ENCODE measurements around the gene CXADR. TPM values are rescaled to one million over a fixed set of nuclear protein-coding genes. Genes with fewer than 3 reads are reported as not detected.

CXADR gene
- total and polyA plus RNA-seq, 9 of the 15 experiments (the other 6 are each of a cell fraction or from before 2014, with no cell fraction given) = 0.01 to 0.41 (median 0.14) TPM

DNA sequence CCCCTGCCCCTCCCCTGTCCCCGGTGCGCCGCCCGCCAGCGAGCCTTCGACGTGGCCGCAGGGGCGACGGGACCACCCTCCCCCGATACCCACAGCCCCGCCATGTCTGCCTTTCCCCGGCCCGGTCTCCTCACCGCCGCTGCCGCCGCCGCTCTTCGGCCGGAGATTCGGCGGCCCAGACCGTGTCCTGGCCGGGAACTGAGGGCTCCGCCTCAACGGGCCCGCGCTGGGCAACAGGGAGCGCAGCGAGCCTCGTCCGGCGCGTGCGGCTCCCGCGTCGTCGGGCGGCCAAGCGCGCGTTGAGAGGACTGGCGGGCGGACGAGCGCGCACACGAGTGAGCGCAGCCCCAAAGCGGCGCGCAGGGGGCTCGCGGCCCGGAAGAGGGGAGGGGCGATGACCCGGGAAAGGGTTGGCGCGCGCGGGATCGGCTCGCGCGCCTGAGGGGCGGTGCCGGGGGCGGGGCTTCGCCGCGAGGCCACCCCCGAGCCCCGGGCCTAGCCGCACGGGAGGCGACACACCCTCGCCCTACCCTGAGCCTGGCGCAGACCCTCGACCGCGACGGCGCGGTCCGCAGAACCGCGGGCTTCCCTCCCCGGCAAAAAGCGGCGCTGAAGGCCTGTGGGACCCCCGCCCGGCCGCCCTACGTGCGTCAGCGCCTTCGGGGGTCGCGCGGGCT, 99.9 kb downstream of the CXADR start, which contains the start of gene BTG3 (continued):
- TF ChIP-seq, protein P1, sequence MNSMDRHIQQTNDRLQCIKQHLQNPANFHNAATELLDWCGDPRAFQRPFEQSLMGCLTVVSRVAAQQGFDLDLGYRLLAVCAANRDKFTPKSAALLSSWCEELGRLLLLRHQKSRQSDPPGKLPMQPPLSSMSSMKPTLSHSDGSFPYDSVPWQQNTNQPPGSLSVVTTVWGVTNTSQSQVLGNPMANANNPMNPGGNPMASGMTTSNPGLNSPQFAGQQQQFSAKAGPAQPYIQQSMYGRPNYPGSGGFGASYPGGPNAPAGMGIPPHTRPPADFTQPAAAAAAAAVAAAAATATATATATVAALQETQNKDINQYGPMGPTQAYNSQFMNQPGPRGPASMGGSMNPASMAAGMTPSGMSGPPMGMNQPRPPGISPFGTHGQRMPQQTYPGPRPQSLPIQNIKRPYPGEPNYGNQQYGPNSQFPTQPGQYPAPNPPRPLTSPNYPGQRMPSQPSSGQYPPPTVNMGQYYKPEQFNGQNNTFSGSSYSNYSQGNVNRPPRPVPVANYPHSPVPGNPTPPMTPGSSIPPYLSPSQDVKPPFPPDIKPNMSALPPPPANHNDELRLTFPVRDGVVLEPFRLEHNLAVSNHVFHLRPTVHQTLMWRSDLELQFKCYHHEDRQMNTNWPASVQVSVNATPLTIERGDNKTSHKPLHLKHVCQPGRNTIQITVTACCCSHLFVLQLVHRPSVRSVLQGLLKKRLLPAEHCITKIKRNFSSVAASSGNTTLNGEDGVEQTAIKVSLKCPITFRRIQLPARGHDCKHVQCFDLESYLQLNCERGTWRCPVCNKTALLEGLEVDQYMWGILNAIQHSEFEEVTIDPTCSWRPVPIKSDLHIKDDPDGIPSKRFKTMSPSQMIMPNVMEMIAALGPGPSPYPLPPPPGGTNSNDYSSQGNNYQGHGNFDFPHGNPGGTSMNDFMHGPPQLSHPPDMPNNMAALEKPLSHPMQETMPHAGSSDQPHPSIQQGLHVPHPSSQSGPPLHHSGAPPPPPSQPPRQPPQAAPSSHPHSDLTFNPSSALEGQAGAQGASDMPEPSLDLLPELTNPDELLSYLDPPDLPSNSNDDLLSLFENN (IDR thresholded peaks at IDR 0.05; ENCODE audit: low read depth in 2 of 2, low read length in 2 of 2) = no peak
- no peak for TF ChIP-seq ETV6 (IDR thresholded peaks at IDR 0.05; ENCODE audit: borderline replicate concordance in 1 of 2, low read depth in 2 of 2, low read length in 1 of 2)
- TF ChIP-seq ETV6 (CRISPR knock-in tag; IDR thresholded peaks at IDR 0.05; ENCODE audit: borderline replicate concordance) = peak; percentile 84; the same call in 1 of the 2 replicates
- TF ChIP-seq, protein P2, sequence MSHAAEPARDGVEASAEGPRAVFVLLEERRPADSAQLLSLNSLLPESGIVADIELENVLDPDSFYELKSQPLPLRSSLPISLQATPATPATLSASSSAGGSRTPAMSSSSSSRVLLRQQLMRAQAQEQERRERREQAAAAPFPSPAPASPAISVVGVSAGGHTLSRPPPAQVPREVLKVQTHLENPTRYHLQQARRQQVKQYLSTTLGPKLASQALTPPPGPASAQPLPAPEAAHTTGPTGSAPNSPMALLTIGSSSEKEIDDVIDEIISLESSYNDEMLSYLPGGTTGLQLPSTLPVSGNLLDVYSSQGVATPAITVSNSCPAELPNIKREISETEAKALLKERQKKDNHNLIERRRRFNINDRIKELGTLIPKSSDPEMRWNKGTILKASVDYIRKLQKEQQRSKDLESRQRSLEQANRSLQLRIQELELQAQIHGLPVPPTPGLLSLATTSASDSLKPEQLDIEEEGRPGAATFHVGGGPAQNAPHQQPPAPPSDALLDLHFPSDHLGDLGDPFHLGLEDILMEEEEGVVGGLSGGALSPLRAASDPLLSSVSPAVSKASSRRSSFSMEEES (CRISPR knock-in tag; IDR thresholded peaks at IDR 0.05) = no peak
- no peak; the same call in 1 of the 2 replicates for TF ChIP-seq EP400 (IDR thresholded peaks at IDR 0.05)
- TF ChIP-seq ERF (CRISPR knock-in tag; IDR thresholded peaks at IDR 0.05) = peak; percentile 51
- TF ChIP-seq ZFX (CRISPR knock-in tag; IDR thresholded peaks at IDR 0.05) = peak; percentile 76
- peak; percentile 87 for TF ChIP-seq POLR2A (conservative IDR thresholded peaks at IDR 0.05)
- peak; percentile 91 for TF ChIP-seq L3MBTL2 (IDR thresholded peaks at IDR 0.05)
- no peak for TF ChIP-seq ARHGAP35 (IDR thresholded peaks at IDR 0.05; ENCODE audit: partially characterized antibody)
- TF ChIP-seq RBM15 (IDR thresholded peaks at IDR 0.05; ENCODE audit: insufficient read depth, low read length) = no peak
- no peak for TF ChIP-seq HDGF (IDR thresholded peaks at IDR 0.05)
- TF ChIP-seq HMG20A (CRISPR knock-in tag; conservative IDR thresholded peaks at IDR 0.05) = no peak
- TF ChIP-seq, protein P3, sequence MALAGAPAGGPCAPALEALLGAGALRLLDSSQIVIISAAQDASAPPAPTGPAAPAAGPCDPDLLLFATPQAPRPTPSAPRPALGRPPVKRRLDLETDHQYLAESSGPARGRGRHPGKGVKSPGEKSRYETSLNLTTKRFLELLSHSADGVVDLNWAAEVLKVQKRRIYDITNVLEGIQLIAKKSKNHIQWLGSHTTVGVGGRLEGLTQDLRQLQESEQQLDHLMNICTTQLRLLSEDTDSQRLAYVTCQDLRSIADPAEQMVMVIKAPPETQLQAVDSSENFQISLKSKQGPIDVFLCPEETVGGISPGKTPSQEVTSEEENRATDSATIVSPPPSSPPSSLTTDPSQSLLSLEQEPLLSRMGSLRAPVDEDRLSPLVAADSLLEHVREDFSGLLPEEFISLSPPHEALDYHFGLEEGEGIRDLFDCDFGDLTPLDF (CRISPR knock-in tag; IDR thresholded peaks at IDR 0.05) = peak; percentile 48; the same call in 1 of the 2 replicates
- TF ChIP-seq ZNF121 (CRISPR knock-in tag; conservative IDR thresholded peaks at IDR 0.05) = no peak
- TF ChIP-seq, protein P4, sequence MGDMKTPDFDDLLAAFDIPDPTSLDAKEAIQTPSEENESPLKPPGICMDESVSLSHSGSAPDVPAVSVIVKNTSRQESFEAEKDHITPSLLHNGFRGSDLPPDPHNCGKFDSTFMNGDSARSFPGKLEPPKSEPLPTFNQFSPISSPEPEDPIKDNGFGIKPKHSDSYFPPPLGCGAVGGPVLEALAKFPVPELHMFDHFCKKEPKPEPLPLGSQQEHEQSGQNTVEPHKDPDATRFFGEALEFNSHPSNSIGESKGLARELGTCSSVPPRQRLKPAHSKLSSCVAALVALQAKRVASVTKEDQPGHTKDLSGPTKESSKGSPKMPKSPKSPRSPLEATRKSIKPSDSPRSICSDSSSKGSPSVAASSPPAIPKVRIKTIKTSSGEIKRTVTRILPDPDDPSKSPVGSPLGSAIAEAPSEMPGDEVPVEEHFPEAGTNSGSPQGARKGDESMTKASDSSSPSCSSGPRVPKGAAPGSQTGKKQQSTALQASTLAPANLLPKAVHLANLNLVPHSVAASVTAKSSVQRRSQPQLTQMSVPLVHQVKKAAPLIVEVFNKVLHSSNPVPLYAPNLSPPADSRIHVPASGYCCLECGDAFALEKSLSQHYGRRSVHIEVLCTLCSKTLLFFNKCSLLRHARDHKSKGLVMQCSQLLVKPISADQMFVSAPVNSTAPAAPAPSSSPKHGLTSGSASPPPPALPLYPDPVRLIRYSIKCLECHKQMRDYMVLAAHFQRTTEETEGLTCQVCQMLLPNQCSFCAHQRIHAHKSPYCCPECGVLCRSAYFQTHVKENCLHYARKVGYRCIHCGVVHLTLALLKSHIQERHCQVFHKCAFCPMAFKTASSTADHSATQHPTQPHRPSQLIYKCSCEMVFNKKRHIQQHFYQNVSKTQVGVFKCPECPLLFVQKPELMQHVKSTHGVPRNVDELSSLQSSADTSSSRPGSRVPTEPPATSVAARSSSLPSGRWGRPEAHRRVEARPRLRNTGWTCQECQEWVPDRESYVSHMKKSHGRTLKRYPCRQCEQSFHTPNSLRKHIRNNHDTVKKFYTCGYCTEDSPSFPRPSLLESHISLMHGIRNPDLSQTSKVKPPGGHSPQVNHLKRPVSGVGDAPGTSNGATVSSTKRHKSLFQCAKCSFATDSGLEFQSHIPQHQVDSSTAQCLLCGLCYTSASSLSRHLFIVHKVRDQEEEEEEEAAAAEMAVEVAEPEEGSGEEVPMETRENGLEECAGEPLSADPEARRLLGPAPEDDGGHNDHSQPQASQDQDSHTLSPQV (IDR thresholded peaks at IDR 0.05) = peak; percentile 38; the same call in 1 of the 2 replicates
- TF ChIP-seq HMGN3 (IDR thresholded peaks at IDR 0.05; ENCODE audit: borderline replicate concordance, extremely low read depth, insufficient read length, low read depth, low read length) = peak; percentile 84
- no peak for TF ChIP-seq ZNF146 (CRISPR knock-in tag; IDR thresholded peaks at IDR 0.05; ENCODE audit: unreplicated experiment)

All from K562 (cell line).